K562 (cell line): Measurements from ENCODE around the gene TGFBR1. TPM values are rescaled to one million over a fixed set of nuclear protein-coding genes. Genes with fewer than 3 reads are reported as not detected.

ENCODE experiments used
- CC2D1A ChIP-seq: fragments of 450-650 bp; IDR thresholded peaks from 2 replicates; pipeline ENCODE4 v1.6.1; 2017; ENCODE audit warnings: mild to moderate bottlenecking
- ELF2 ChIP-seq: fragments of 250-450 bp; sonication (Bioruptor Pico); IDR thresholded peaks from 2 replicates; pipeline ENCODE4 v1.5.0; 2021; ENCODE audit warnings: mild to moderate bottlenecking
- ELF4 ChIP-seq: fragments of 450-650 bp; formaldehyde crosslinking; IDR thresholded peaks from 2 replicates; pipeline ENCODE4 v1.4.0; 2022; ENCODE audit warnings: missing genetic modification characterization
- FOXK2 ChIP-seq, 2 experiments: fragments of 450-650 bp; IDR thresholded peaks in 1 of 2; conservative IDR thresholded peaks in 1 of 2; 2 replicates each; pipeline ENCODE4 v1.6.1; 2016; ENCODE audit warnings: low read depth in 2 of 2, mild to moderate bottlenecking in 1 of 2
- KLF1 ChIP-seq: fragments of 450-650 bp; IDR thresholded peaks from 2 replicates; pipeline ENCODE4 v1.6.1; 2016; ENCODE audit warnings: missing genetic modification characterization, missing compliant biosample characterization
- MAZ ChIP-seq, 2 experiments: fragments of 450-650 bp in 1 of 2; sonication (generic) in 1 of 2; formaldehyde crosslinking; IDR thresholded peaks in 1 of 2; conservative IDR thresholded peaks in 1 of 2; 2 replicates each; pipeline versions ENCODE4 v1.4.0 to v1.5.0; 2020; ENCODE audit warnings: mild to moderate bottlenecking in 1 of 2, missing genetic modification reagents in 1 of 2
- MCM7 ChIP-seq, 2 experiments: fragments of 450-650 bp; IDR thresholded peaks; 2 replicates each; pipeline ENCODE4 v1.6.1; 2016 to 2018
- MEF2A ChIP-seq: IDR thresholded peaks from 2 replicates; pipeline ENCODE4 v1.6.1; 2011; ENCODE audit warnings: low read depth, mild to moderate bottlenecking, low read length, moderate library complexity; ENCODE audit not compliant: control insufficient read depth
- NCOA1 ChIP-seq: fragments of 450-650 bp; IDR thresholded peaks from 2 replicates; pipeline ENCODE4 v1.6.1; 2016; ENCODE audit warnings: low read depth
- NFRKB ChIP-seq: fragments of 450-650 bp; IDR thresholded peaks from 2 replicates; pipeline ENCODE4 v1.6.1; 2016; ENCODE audit warnings: low read depth
- SMAD2 ChIP-seq: fragments of 150-350 bp; IDR thresholded peaks from 2 replicates; pipeline ENCODE4 v1.6.1; 2014; ENCODE audit warnings: low read depth, mild to moderate bottlenecking, low read length
- SMARCC2 ChIP-seq: fragments of 450-650 bp; IDR thresholded peaks from 2 replicates; pipeline ENCODE4 v1.6.1; 2017; ENCODE audit warnings: antibody characterized with exemption, moderate library complexity, mild to moderate bottlenecking, low read depth
- THRAP3 ChIP-seq: fragments of 450-650 bp; IDR thresholded peaks from 2 replicates; pipeline ENCODE4 v1.6.1; 2016; ENCODE audit warnings: mild to moderate bottlenecking, inconsistent platforms, borderline replicate concordance
- ZFP1 ChIP-seq: fragments of 450-650 bp; formaldehyde crosslinking; IDR thresholded peaks from 2 replicates; pipeline ENCODE4 v1.4.0; 2020; ENCODE audit warnings: mild to moderate bottlenecking, mixed read lengths
- ZNF551 ChIP-seq: fragments of 250-450 bp; sonication (Bioruptor Pico); IDR thresholded peaks from 2 replicates; pipeline ENCODE4 v1.5.0; 2021; ENCODE audit warnings: mild to moderate bottlenecking, moderate library complexity
- ZNF57 ChIP-seq: fragments of 450-650 bp; formaldehyde crosslinking; IDR thresholded peaks from 2 replicates; pipeline ENCODE4 v1.4.0; 2020; ENCODE audit warnings: mild to moderate bottlenecking, moderate library complexity
- ZNF586 ChIP-seq: fragments of 450-650 bp; formaldehyde crosslinking; conservative IDR thresholded peaks from 2 replicates; pipeline ENCODE4 v1.4.0; 2020; ENCODE audit warnings: mild to moderate bottlenecking, moderate library complexity
- ZNF696 ChIP-seq: fragments of 250-450 bp; sonication (Bioruptor Pico); conservative IDR thresholded peaks from 2 replicates; pipeline ENCODE4 v1.4.0; 2020; ENCODE audit warnings: mild to moderate bottlenecking, moderate library complexity
- ZNF75A ChIP-seq: fragments of 450-650 bp; formaldehyde crosslinking; IDR thresholded peaks from 2 replicates; pipeline ENCODE4 v1.4.0; 2020; ENCODE audit warnings: mild to moderate bottlenecking
- polyA plus RNA-seq, 8 experiments: library from polyadenylated mRNA; depleted of rRNA in 4 of 8; stranded (reverse) in 5 of 8; unstranded in 3 of 8; fragments of >200 nt; fragmentation: Nextera tagmentation in 2 of 8; fragmentation: Illumina TruSeq in 1 of 8; extraction: Ambion mirVana in 2 of 8; extraction: Trizol in 1 of 8; gene quantifications; 2 replicates each; pipeline versions ENCODE4 v1.2.1 to v1.2.3, GENCODE V29; 2011 to 2014; ENCODE audit warnings: inconsistent platforms in 1 of 8, missing spikeins in 1 of 8
- total RNA-seq, 7 experiments: library from RNA; depleted of rRNA in 6 of 7; stranded (reverse); fragments of >200 nt in 6 of 7; fragmentation: Illumina TruSeq in 2 of 7; extraction: Trizol in 2 of 7; gene quantifications; 2 replicates each; pipeline versions ENCODE4 v1.2.1 to v1.2.3, GENCODE V29; 2011 to 2021; ENCODE audit warnings: low replicate concordance in 1 of 7
- TF ChIP-seq, protein P1 (sequence below), 2 experiments: fragments of 150-350 bp in 1 of 2; IDR thresholded peaks; 2 replicates each; pipeline ENCODE4 v1.6.1; 2012 to 2016; ENCODE audit warnings: low read depth in 2 of 2, low read length in 2 of 2, mild to moderate bottlenecking in 1 of 2, moderate library complexity in 1 of 2
- TF ChIP-seq, protein P2 (sequence below): fragments of 450-650 bp; formaldehyde crosslinking; IDR thresholded peaks from 2 replicates; pipeline ENCODE4 v1.4.0; 2020; ENCODE audit warnings: mild to moderate bottlenecking, moderate library complexity
- TF ChIP-seq, protein P3 (sequence below): sonication (generic); formaldehyde crosslinking; IDR thresholded peaks from 2 replicates; pipeline ENCODE4 v1.8.0; 2023; ENCODE audit warnings: mild to moderate bottlenecking, missing genetic modification reagents

TGFBR1 gene
- total and polyA plus RNA-seq, 9 of the 15 experiments (the other 6 are each of a cell fraction or from before 2014, with no cell fraction given): 15.5 to 62.4 (median 42.7) TPM

DNA sequence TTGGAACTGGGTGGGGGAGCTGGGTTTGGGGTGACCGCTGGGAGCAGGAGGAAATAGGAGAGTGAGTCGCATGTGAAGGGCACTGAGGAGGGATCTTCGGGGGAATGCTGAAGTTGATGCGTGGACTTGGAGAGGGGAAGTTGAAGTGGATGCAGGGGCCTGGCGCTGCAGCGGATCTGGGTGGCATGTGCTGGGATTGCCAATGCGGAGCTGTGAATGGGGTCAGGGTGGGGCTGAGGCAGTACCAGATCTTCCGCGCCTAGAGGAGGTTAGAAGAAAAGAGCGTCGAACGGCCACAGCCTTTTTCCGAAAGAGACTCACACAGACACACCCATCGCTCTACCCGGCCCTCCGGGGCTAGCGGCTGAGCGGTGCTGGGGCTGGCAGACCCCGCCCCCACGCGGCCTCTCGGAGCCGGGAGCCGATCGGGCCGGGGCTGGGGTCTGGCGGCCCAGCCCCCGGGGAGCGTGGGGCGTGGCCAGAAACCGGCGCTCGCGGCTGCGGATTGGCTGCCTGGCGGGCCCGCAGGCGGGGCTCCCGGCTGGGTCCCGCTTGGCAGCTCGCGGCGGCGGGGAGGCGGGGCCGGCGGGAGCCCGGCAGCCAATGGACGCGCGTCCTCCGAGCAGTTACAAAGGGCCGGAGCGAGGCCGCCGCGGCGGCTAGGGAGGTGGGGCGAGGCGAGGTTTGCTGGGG lies at the start of gene TGFBR1 (continued):
- TF ChIP-seq ZNF57 (CRISPR knock-in tag) (no peak), ZNF586 (CRISPR knock-in tag) (no peak), SMAD2 (no peak), NCOA1 (peak; percentile 36; the same call in 1 of the 2 replicates), MCM7 (IDR thresholded peaks at IDR 0.05) (no peak), ZNF551 (CRISPR knock-in tag) (no peak), MAZ (CRISPR knock-in tag; conservative IDR thresholded peaks at IDR 0.05 in 1 of 2, IDR thresholded peaks at IDR 0.05 in 1 of 2) (peak; percentile 82 to 88), NFRKB (peak; percentile 43; the same call in 1 of the 2 replicates), KLF1 (peak; percentile 44; the same call in 1 of the 2 replicates), THRAP3 (no peak), ELF4 (CRISPR knock-in tag) (peak; percentile 67; the same call in 1 of the 2 replicates), ZFP1 (CRISPR knock-in tag) (no peak), ZNF696 (CRISPR knock-in tag) (no peak), FOXK2 (conservative IDR thresholded peaks at IDR 0.05 in 1 of 2, IDR thresholded peaks at IDR 0.05 in 1 of 2; ENCODE audit: low read depth in 2 of 2) (no peak; a peak in 1 of 4 replicates), CC2D1A (peak; percentile 56; the same call in 1 of the 2 replicates), SMARCC2 (no peak), MEF2A (no peak), ELF2 (CRISPR knock-in tag) (no peak), ZNF75A (no peak)
- TF ChIP-seq, protein P1, sequence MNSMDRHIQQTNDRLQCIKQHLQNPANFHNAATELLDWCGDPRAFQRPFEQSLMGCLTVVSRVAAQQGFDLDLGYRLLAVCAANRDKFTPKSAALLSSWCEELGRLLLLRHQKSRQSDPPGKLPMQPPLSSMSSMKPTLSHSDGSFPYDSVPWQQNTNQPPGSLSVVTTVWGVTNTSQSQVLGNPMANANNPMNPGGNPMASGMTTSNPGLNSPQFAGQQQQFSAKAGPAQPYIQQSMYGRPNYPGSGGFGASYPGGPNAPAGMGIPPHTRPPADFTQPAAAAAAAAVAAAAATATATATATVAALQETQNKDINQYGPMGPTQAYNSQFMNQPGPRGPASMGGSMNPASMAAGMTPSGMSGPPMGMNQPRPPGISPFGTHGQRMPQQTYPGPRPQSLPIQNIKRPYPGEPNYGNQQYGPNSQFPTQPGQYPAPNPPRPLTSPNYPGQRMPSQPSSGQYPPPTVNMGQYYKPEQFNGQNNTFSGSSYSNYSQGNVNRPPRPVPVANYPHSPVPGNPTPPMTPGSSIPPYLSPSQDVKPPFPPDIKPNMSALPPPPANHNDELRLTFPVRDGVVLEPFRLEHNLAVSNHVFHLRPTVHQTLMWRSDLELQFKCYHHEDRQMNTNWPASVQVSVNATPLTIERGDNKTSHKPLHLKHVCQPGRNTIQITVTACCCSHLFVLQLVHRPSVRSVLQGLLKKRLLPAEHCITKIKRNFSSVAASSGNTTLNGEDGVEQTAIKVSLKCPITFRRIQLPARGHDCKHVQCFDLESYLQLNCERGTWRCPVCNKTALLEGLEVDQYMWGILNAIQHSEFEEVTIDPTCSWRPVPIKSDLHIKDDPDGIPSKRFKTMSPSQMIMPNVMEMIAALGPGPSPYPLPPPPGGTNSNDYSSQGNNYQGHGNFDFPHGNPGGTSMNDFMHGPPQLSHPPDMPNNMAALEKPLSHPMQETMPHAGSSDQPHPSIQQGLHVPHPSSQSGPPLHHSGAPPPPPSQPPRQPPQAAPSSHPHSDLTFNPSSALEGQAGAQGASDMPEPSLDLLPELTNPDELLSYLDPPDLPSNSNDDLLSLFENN (IDR thresholded peaks at IDR 0.05; ENCODE audit: low read depth in 2 of 2, low read length in 2 of 2): no peak
- TF ChIP-seq, protein P2, sequence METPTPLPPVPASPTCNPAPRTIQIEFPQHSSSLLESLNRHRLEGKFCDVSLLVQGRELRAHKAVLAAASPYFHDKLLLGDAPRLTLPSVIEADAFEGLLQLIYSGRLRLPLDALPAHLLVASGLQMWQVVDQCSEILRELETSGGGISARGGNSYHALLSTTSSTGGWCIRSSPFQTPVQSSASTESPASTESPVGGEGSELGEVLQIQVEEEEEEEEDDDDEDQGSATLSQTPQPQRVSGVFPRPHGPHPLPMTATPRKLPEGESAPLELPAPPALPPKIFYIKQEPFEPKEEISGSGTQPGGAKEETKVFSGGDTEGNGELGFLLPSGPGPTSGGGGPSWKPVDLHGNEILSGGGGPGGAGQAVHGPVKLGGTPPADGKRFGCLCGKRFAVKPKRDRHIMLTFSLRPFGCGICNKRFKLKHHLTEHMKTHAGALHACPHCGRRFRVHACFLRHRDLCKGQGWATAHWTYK (CRISPR knock-in tag): no peak; the same call in 1 of the 2 replicates
- TF ChIP-seq, protein P3, sequence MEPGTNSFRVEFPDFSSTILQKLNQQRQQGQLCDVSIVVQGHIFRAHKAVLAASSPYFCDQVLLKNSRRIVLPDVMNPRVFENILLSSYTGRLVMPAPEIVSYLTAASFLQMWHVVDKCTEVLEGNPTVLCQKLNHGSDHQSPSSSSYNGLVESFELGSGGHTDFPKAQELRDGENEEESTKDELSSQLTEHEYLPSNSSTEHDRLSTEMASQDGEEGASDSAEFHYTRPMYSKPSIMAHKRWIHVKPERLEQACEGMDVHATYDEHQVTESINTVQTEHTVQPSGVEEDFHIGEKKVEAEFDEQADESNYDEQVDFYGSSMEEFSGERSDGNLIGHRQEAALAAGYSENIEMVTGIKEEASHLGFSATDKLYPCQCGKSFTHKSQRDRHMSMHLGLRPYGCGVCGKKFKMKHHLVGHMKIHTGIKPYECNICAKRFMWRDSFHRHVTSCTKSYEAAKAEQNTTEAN (CRISPR knock-in tag): 0 out of 2 replicates have a peak, but pooled peaks have one; percentile 52
